ENCODE measurements around the gene SETD2.

SETD2 gene

DNA sequence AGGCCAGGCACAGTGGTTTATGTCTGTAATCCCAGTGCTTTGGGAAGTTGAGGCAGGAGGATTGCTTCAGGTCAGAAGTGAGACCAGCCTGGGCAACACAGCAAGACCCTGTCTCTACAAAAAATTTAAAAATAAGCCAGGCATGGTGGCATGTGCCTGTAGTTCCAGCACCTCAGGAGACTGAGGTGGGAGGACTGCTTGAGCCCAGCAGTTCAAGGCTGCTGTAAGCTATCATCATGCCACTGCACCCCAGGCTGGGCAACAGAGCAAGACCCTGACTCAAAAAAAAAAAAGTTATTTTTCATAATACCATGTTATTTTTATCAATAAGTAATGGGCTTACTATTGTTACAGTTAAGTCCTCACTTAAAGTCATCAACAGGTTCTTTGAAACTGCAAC lies 59.7 kb downstream of the SETD2 start:
- H3K36me3 ChIP-seq (ENCODE audit: control insufficient read depth, insufficient read depth, low read length) = no peaks in the 10 kb centered on the region; the same call in none of the 2 replicates
- no peak for TF ChIP-seq CTCF (IDR thresholded peaks at IDR 0.05; ENCODE audit: insufficient read depth, low read length, poor library complexity, severe bottlenecking)

GRCh38 chr3:47103619-47104018 lies 60.3 kb downstream of the SETD2 start:
- no peak for DNase-seq (ENCODE audit: extremely low read depth, insufficient read length)
- Histone ChIP-seq H3K36me3 (ENCODE audit: control insufficient read depth, insufficient read depth, low read length) (no peaks in the 10 kb centered on the region; the same call in none of the 2 replicates), H3K27me3 (replicated peaks; ENCODE audit: control insufficient read depth, insufficient read depth, low read length) (no peaks in the 10 kb centered on the region), H3K4me3 (replicated peaks; ENCODE audit: low read depth, low read length) (no peak overlapping the region)
- no peak for TF ChIP-seq CTCF (IDR thresholded peaks at IDR 0.05; ENCODE audit: insufficient read depth, low read length, poor library complexity, severe bottlenecking)

More for the DNA sequence above, 59.7 kb downstream of the SETD2 start:
- no peak for DNase-seq (ENCODE audit: extremely low read depth, insufficient read length)
- Histone ChIP-seq H3K4me3 (replicated peaks; ENCODE audit: low read depth, low read length) (no peak overlapping the region), H3K27me3 (replicated peaks; ENCODE audit: control insufficient read depth, insufficient read depth, low read length) (no peaks in the 10 kb centered on the region)

- peaks cover 2% of the 10 kb centered on the region; the same call in 1 of the 2 replicates for H3K36me3 ChIP-seq (ENCODE audit: control insufficient read depth, insufficient read depth, low read length)
Observed at GRCh38 chr3:47102081-47102600, 61.8 kb downstream of the SETD2 start.

GRCh38 chr3:47098910-47099309 lies 65.0 kb downstream of the SETD2 start:
- no peak for DNase-seq (ENCODE audit: extremely low read depth, insufficient read length)
- no peak for TF ChIP-seq CTCF (IDR thresholded peaks at IDR 0.05; ENCODE audit: insufficient read depth, low read length, poor library complexity, severe bottlenecking)
- no peak overlapping the region for H3K4me3 ChIP-seq (replicated peaks; ENCODE audit: low read depth, low read length)
- no peaks in the 10 kb centered on the region for H3K27me3 ChIP-seq (replicated peaks; ENCODE audit: control insufficient read depth, insufficient read depth, low read length)
- H3K36me3 ChIP-seq (ENCODE audit: control insufficient read depth, insufficient read depth, low read length) = peaks cover 7% of the 10 kb centered on the region

More at GRCh38 chr3:47102081-47102600, 61.8 kb downstream of the SETD2 start:
- TF ChIP-seq CTCF (IDR thresholded peaks at IDR 0.05; ENCODE audit: insufficient read depth, low read length, poor library complexity, severe bottlenecking) = no peak
- Histone ChIP-seq H3K27me3 (replicated peaks; ENCODE audit: control insufficient read depth, insufficient read depth, low read length) (no peaks in the 10 kb centered on the region), H3K4me3 (replicated peaks; ENCODE audit: low read depth, low read length) (no peak overlapping the region)
- no peak for DNase-seq (ENCODE audit: extremely low read depth, insufficient read length)

DNA sequence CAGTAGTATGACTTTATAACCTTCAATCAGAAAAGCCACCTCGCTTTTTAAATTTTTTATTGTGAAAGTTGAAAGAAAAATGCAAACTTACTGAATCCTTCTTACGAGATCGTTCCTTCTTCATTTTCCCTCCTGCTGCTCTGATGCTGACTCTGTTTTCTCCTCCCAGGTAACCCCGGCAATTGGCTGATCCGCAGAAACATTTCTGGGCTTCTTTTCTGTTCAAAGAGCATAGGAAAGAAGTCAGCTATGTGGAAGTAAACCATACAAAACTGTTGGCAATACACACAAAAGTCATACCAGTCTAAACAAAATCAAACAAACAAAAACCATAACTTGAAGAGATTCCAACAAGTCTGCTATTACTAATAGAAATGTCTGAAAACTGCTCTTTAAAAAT lies 66.0 kb downstream of the SETD2 start:
- Histone ChIP-seq H3K4me3 (replicated peaks; ENCODE audit: low read depth, low read length) (no peak overlapping the region), H3K36me3 (ENCODE audit: control insufficient read depth, insufficient read depth, low read length) (peaks cover 7% of the 10 kb centered on the region), H3K27me3 (replicated peaks; ENCODE audit: control insufficient read depth, insufficient read depth, low read length) (no peaks in the 10 kb centered on the region)
- TF ChIP-seq CTCF (IDR thresholded peaks at IDR 0.05; ENCODE audit: insufficient read depth, low read length, poor library complexity, severe bottlenecking) = no peak
- no peak for DNase-seq (ENCODE audit: extremely low read depth, insufficient read length)

GRCh38 chr3:47096959-47097358 lies 67.0 kb downstream of the SETD2 start:
- no peak for DNase-seq (ENCODE audit: extremely low read depth, insufficient read length)
- no peaks in the 10 kb centered on the region for H3K27me3 ChIP-seq (replicated peaks; ENCODE audit: control insufficient read depth, insufficient read depth, low read length)
- no peak for TF ChIP-seq CTCF (IDR thresholded peaks at IDR 0.05; ENCODE audit: insufficient read depth, low read length, poor library complexity, severe bottlenecking)
- peaks cover 7% of the 10 kb centered on the region for H3K36me3 ChIP-seq (ENCODE audit: control insufficient read depth, insufficient read depth, low read length)
- no peak overlapping the region for H3K4me3 ChIP-seq (replicated peaks; ENCODE audit: low read depth, low read length)

Measured in GM06990 (cell line).